B cell (primary cell): ENCODE measurements around the gene SPTB.

Source experiments
- EZH2 ChIP-seq: IDR thresholded peaks from 2 replicates; pipeline ENCODE4 v1.6.1; 2012; ENCODE audit warnings: borderline replicate concordance, low read depth, mild to moderate bottlenecking, moderate library complexity, low read length; ENCODE audit not compliant: insufficient read depth, poor library complexity, severe bottlenecking
- TF ChIP-seq, protein P1 (sequence below): fragments of 200-600 bp; IDR thresholded peaks from one replicate; pipeline ENCODE4 v1.8.0; 2022; ENCODE audit warnings: antibody characterized with exemption, mild to moderate bottlenecking

DNA sequence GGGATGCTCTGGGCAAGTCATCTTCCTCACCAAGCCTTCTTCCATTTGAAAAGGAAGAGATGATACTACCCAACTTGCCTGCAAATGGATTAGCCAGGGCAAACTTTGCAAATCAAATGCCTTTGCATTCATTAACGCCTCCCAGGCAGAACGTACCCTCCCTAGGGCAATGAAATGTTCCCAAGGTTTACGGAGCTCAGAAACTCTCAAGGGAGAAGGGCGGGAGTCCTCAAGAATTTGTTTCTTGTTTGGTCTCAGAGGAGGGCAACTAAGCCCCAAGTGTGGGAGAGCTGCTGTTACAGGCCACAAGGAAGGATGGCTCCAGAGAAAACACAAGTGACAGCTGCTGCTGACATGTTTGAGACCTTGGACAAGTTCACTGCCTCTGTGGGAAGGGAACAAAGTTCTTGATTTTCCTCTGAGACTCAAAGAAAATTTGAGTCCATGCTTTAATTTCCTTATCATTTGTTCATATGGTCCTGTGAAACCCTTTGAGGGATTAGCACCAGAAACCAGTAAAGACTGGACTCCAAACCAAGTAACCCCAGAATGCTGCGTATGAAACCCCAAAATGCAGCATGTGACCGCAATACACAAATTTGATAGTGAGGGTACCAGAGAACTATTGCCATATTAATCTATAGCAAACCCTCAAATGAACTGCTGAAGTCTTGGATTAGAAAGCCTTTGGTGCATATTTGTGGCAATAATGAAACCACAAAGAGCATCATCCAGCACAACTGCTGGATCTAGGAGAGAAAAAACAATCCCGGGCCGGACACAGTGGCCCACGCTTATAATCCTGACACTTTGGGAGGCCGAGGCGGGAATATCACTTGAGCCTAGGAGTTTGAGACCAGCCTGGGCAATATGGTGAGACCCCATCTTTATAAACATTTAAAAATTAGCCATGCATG lies 22.9 kb downstream of the SPTB start:
- TF ChIP-seq, protein P1, sequence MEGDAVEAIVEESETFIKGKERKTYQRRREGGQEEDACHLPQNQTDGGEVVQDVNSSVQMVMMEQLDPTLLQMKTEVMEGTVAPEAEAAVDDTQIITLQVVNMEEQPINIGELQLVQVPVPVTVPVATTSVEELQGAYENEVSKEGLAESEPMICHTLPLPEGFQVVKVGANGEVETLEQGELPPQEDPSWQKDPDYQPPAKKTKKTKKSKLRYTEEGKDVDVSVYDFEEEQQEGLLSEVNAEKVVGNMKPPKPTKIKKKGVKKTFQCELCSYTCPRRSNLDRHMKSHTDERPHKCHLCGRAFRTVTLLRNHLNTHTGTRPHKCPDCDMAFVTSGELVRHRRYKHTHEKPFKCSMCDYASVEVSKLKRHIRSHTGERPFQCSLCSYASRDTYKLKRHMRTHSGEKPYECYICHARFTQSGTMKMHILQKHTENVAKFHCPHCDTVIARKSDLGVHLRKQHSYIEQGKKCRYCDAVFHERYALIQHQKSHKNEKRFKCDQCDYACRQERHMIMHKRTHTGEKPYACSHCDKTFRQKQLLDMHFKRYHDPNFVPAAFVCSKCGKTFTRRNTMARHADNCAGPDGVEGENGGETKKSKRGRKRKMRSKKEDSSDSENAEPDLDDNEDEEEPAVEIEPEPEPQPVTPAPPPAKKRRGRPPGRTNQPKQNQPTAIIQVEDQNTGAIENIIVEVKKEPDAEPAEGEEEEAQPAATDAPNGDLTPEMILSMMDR = no peak
- no peak for TF ChIP-seq EZH2
